BLaER1 (cell line): ENCODE data around the gene CDK14.
"Not testable (repeated sequence)": the region's sequence is repeated elsewhere in the genome, so short reads cannot be mapped to it uniquely, and the experiment has no call there.

Source experiments
- H3K27ac ChIP-seq: shearing (Covaris generic); formaldehyde crosslinking; 2 replicates; pipeline ENCODE4 v1.8.1; 2022
- H3K27me3 ChIP-seq: shearing (Covaris generic); formaldehyde crosslinking; 2 replicates; pipeline ENCODE4 v1.8.1; 2022
- H3K36me3 ChIP-seq: shearing (Covaris generic); formaldehyde crosslinking; 2 replicates; pipeline ENCODE4 v1.8.1; 2022
- H3K4me1 ChIP-seq: shearing (Covaris generic); formaldehyde crosslinking; 2 replicates; pipeline ENCODE4 v1.8.1; 2022
- H3K4me2 ChIP-seq: shearing (Covaris generic); formaldehyde crosslinking; 2 replicates; pipeline ENCODE4 v1.8.1; 2022
- H3K4me3 ChIP-seq: shearing (Covaris generic); formaldehyde crosslinking; 2 replicates; pipeline ENCODE4 v1.8.1; 2022
- H3K9ac ChIP-seq: shearing (Covaris generic); formaldehyde crosslinking; 2 replicates; pipeline ENCODE4 v1.8.1; 2022
- H3K9me3 ChIP-seq: shearing (Covaris generic); formaldehyde crosslinking; 2 replicates; pipeline ENCODE4 v1.8.1; 2022
- H4K20me1 ChIP-seq: shearing (Covaris generic); formaldehyde crosslinking; 2 replicates; pipeline ENCODE4 v1.8.1; 2022
- Cebpa-rat ChIP-seq: shearing (Covaris generic); IDR thresholded peaks from 2 replicates; pipeline ENCODE4 v1.8.1; 2022

CDK14 gene

GRCh38 chr7:91157579-91158320, 561.6 kb downstream of the CDK14 start:
- Histone ChIP-seq H3K36me3 (no peaks in the 10 kb centered on the region), H3K9me3 (no peaks in the 10 kb centered on the region), H3K9ac (no peak overlapping the region), H3K4me2 (no peak overlapping the region), H4K20me1 (no peaks in the 10 kb centered on the region), H3K27me3 (no peaks in the 10 kb centered on the region), H3K27ac (no peak overlapping the region), H3K4me3 (no peak overlapping the region), H3K4me1 (no peaks in the 10 kb centered on the region)
- no peak for TF ChIP-seq Cebpa-rat

GRCh38 chr7:91162436-91162835, 566.3 kb downstream of the CDK14 start:
- H3K9ac ChIP-seq = no peak overlapping the region
- no peaks in the 10 kb centered on the region for H4K20me1 ChIP-seq
- no peak overlapping the region for H3K4me3 ChIP-seq
- H3K9me3 ChIP-seq = no peaks in the 10 kb centered on the region
- TF ChIP-seq Cebpa-rat = no peak
- H3K27me3 ChIP-seq = no peaks in the 10 kb centered on the region
- H3K27ac ChIP-seq = no peak overlapping the region
- H3K36me3 ChIP-seq = no peaks in the 10 kb centered on the region
- H3K4me2 ChIP-seq = no peak overlapping the region
- peaks cover 20% of the 10 kb centered on the region for H3K4me1 ChIP-seq

GRCh38 chr7:91164506-91164905, 568.4 kb downstream of the CDK14 start:
- Histone ChIP-seq H3K9ac (no peak overlapping the region), H3K36me3 (no peaks in the 10 kb centered on the region), H3K4me2 (peak overlapping the region; percentile 29; the same call in 1 of the 2 replicates)

GRCh38 chr7:91165006-91165845, 569.1 kb downstream of the CDK14 start:
- Histone ChIP-seq H4K20me1 (no peaks in the 10 kb centered on the region), H3K27ac (no peak overlapping the region), H3K36me3 (no peaks in the 10 kb centered on the region), H3K4me1 (peaks cover 20% of the 10 kb centered on the region), H3K27me3 (no peaks in the 10 kb centered on the region), H3K9ac (no peak overlapping the region), H3K4me3 (no peak overlapping the region), H3K4me2 (peak overlapping the region; percentile 29), H3K9me3 (no peaks in the 10 kb centered on the region)
- TF ChIP-seq Cebpa-rat = no peak

More at GRCh38 chr7:91164506-91164905, 568.4 kb downstream of the CDK14 start:
- H3K27ac ChIP-seq = no peak overlapping the region
- no peaks in the 10 kb centered on the region for H3K27me3 ChIP-seq
- no peak overlapping the region for H3K4me3 ChIP-seq
- H3K9me3 ChIP-seq = no peaks in the 10 kb centered on the region
- no peak for TF ChIP-seq Cebpa-rat
- H4K20me1 ChIP-seq = no peaks in the 10 kb centered on the region
- peaks cover 20% of the 10 kb centered on the region for H3K4me1 ChIP-seq

GRCh38 chr7:91165846-91166230, 569.7 kb downstream of the CDK14 start:
- no peak for TF ChIP-seq Cebpa-rat
- Histone ChIP-seq H3K36me3 (no peaks in the 10 kb centered on the region), H3K4me1 (peaks cover 20% of the 10 kb centered on the region), H3K27ac (no peak overlapping the region), H3K27me3 (no peaks in the 10 kb centered on the region), H3K9ac (no peak overlapping the region), H3K9me3 (no peaks in the 10 kb centered on the region), H3K4me2 (peak overlapping the region; percentile 29), H4K20me1 (no peaks in the 10 kb centered on the region), H3K4me3 (no peak overlapping the region)

GRCh38 chr7:91168871-91169829, 573.0 kb downstream of the CDK14 start:
- Histone ChIP-seq H3K4me1 (peaks cover 20% of the 10 kb centered on the region), H3K27ac (no peak overlapping the region)

GRCh38 chr7:91169830-91170191, 573.7 kb downstream of the CDK14 start:
- H4K20me1 ChIP-seq = no peaks in the 10 kb centered on the region
- peaks cover 15% of the 10 kb centered on the region for H3K4me1 ChIP-seq
- no peak overlapping the region for H3K9ac ChIP-seq
- H3K4me3 ChIP-seq = no peak overlapping the region
- H3K9me3 ChIP-seq = peaks cover 5% of the 10 kb centered on the region; the same call in 1 of the 2 replicates
- peaks cover 11% of the 10 kb centered on the region for H3K36me3 ChIP-seq
- no peak for TF ChIP-seq Cebpa-rat
- no peaks in the 10 kb centered on the region for H3K27me3 ChIP-seq
- H3K27ac ChIP-seq = no peak overlapping the region
- H3K4me2 ChIP-seq = no peak overlapping the region

More at GRCh38 chr7:91168871-91169829, 573.0 kb downstream of the CDK14 start:
- Histone ChIP-seq H3K4me2 (no peak overlapping the region), H4K20me1 (no peaks in the 10 kb centered on the region), H3K27me3 (no peaks in the 10 kb centered on the region), H3K36me3 (peaks cover 11% of the 10 kb centered on the region), H3K9ac (no peak overlapping the region), H3K4me3 (no peak overlapping the region), H3K9me3 (peaks cover 5% of the 10 kb centered on the region; the same call in 1 of the 2 replicates)
- no peak for TF ChIP-seq Cebpa-rat

- H3K4me2 ChIP-seq, H3K4me1 ChIP-seq, H4K20me1 ChIP-seq, H3K4me3 ChIP-seq, H3K9ac ChIP-seq, H3K9me3 ChIP-seq, H3K27ac ChIP-seq, H3K27me3 ChIP-seq: not testable (repeated sequence)
- H3K36me3 ChIP-seq = peaks cover 11% of the 10 kb centered on the region
Observed at GRCh38 chr7:91173265-91173664, 577.1 kb downstream of the CDK14 start.

- H3K9ac ChIP-seq = no peak overlapping the region
- H3K4me1 ChIP-seq = no peaks in the 10 kb centered on the region
- TF ChIP-seq Cebpa-rat = no peak
- H3K9me3 ChIP-seq = no peaks in the 10 kb centered on the region
- no peak overlapping the region for H3K27ac ChIP-seq
- no peak overlapping the region for H3K4me3 ChIP-seq
- no peaks in the 10 kb centered on the region for H3K27me3 ChIP-seq
- no peaks in the 10 kb centered on the region for H4K20me1 ChIP-seq
- no peaks in the 10 kb centered on the region for H3K36me3 ChIP-seq
- H3K4me2 ChIP-seq = no peak overlapping the region
Observed at GRCh38 chr7:91180746-91181145, 584.6 kb downstream of the CDK14 start.
